ENCODE measurements around the gene POU2F3.

POU2F3 gene

GRCh38 chr11:120293038-120293800, 53.3 kb downstream of the POU2F3 start:
- H4K20me1 ChIP-seq (ENCODE audit: insufficient read depth, low read length): no peaks in the 10 kb centered on the region
- no peaks in the 10 kb centered on the region for H3K79me2 ChIP-seq (ENCODE audit: low read length)
- H3K27me3 ChIP-seq (ENCODE audit: low read depth, low read length): peaks cover 86% of the 10 kb centered on the region
- H2AFZ ChIP-seq (ENCODE audit: low read depth, low read length): no peak overlapping the region
- no peak overlapping the region for H3K4me3 ChIP-seq (ENCODE audit: low read length)
- H3K9me3 ChIP-seq (ENCODE audit: insufficient read depth, low read length): no peaks in the 10 kb centered on the region
- H3K36me3 ChIP-seq (replicated peaks; ENCODE audit: low read depth, low read length): no peaks in the 10 kb centered on the region
- H3K9ac ChIP-seq (ENCODE audit: low read length): no peak overlapping the region
- TF ChIP-seq, protein P1, sequence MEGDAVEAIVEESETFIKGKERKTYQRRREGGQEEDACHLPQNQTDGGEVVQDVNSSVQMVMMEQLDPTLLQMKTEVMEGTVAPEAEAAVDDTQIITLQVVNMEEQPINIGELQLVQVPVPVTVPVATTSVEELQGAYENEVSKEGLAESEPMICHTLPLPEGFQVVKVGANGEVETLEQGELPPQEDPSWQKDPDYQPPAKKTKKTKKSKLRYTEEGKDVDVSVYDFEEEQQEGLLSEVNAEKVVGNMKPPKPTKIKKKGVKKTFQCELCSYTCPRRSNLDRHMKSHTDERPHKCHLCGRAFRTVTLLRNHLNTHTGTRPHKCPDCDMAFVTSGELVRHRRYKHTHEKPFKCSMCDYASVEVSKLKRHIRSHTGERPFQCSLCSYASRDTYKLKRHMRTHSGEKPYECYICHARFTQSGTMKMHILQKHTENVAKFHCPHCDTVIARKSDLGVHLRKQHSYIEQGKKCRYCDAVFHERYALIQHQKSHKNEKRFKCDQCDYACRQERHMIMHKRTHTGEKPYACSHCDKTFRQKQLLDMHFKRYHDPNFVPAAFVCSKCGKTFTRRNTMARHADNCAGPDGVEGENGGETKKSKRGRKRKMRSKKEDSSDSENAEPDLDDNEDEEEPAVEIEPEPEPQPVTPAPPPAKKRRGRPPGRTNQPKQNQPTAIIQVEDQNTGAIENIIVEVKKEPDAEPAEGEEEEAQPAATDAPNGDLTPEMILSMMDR (IDR thresholded peaks at IDR 0.05; ENCODE audit: low read depth, low read length): no peak
- no peak for TF ChIP-seq EZH2phosphoT487 (IDR thresholded peaks at IDR 0.05; ENCODE audit: low read depth)
- no peak overlapping the region for H3K27ac ChIP-seq (ENCODE audit: low read length)
- H3K4me2 ChIP-seq (ENCODE audit: low read length): no peak overlapping the region
- peaks cover 5% of the 10 kb centered on the region; the same call in 1 of the 2 replicates for H3K4me1 ChIP-seq (ENCODE audit: low read length)

DNA sequence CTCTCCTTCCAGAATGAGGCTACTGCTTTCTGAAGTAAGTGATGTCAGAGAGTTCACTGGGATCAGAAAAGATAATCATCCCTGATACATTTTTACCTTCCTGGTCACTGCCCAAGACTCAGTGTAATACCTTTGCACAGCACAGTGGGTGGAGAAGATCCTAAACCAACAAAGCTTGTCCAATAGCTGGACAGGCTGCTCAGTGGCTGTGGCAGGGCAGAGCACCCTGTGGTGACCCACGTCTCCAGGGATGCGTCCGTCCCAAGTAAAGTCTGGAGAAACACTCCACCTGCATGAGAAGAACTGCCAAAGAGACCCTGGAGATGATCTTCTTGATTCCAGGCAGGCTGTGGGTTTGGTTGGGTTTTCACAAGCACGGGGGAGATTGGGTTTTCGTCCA, 54.2 kb downstream of the POU2F3 start:
- Histone ChIP-seq H3K36me3 (replicated peaks; ENCODE audit: low read depth, low read length) (no peaks in the 10 kb centered on the region), H3K27me3 (ENCODE audit: low read depth, low read length) (peaks cover 86% of the 10 kb centered on the region), H2AFZ (ENCODE audit: low read depth, low read length) (no peak overlapping the region), H3K9ac (ENCODE audit: low read length) (no peak overlapping the region), H3K4me3 (ENCODE audit: low read length) (no peak overlapping the region), H3K27ac (ENCODE audit: low read length) (no peak overlapping the region), H3K79me2 (ENCODE audit: low read length) (no peaks in the 10 kb centered on the region), H3K9me3 (ENCODE audit: insufficient read depth, low read length) (no peaks in the 10 kb centered on the region), H4K20me1 (ENCODE audit: insufficient read depth, low read length) (no peaks in the 10 kb centered on the region), H3K4me2 (ENCODE audit: low read length) (no peak overlapping the region), H3K4me1 (ENCODE audit: low read length) (peaks cover 5% of the 10 kb centered on the region; the same call in 1 of the 2 replicates)
- TF ChIP-seq, protein P1 (IDR thresholded peaks at IDR 0.05; ENCODE audit: low read depth, low read length): no peak
- TF ChIP-seq EZH2phosphoT487 (IDR thresholded peaks at IDR 0.05; ENCODE audit: low read depth): no peak

DNA sequence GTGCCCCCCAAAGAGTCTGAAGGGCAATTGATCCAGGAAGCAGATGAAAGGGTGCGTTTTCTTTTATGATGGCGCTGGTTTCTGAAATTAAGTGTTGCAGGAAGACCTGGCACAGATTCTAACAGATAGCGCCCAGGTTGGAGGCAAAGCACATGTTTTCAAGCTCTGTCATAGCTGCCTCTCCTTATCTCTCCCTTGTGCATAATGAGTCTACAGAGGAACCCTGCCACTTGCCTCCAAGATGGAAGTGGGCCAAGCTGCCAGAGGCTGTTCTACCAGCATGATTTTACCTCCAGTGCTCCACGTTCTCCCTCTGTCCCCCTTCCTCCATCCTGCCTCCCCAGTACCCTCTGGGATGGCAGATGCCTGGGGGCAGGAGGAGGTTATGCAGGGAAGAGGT, 55.2 kb downstream of the POU2F3 start:
- Histone ChIP-seq H4K20me1 (ENCODE audit: insufficient read depth, low read length) (no peaks in the 10 kb centered on the region), H3K4me3 (ENCODE audit: low read length) (no peak overlapping the region), H2AFZ (ENCODE audit: low read depth, low read length) (no peak overlapping the region), H3K9ac (ENCODE audit: low read length) (no peak overlapping the region), H3K27ac (ENCODE audit: low read length) (no peak overlapping the region), H3K9me3 (ENCODE audit: insufficient read depth, low read length) (no peaks in the 10 kb centered on the region), H3K27me3 (ENCODE audit: low read depth, low read length) (peaks cover 87% of the 10 kb centered on the region), H3K79me2 (ENCODE audit: low read length) (no peaks in the 10 kb centered on the region), H3K4me1 (ENCODE audit: low read length) (no peaks in the 10 kb centered on the region), H3K4me2 (ENCODE audit: low read length) (no peak overlapping the region), H3K36me3 (replicated peaks; ENCODE audit: low read depth, low read length) (no peaks in the 10 kb centered on the region)
- no peak for TF ChIP-seq EZH2phosphoT487 (IDR thresholded peaks at IDR 0.05; ENCODE audit: low read depth)
- TF ChIP-seq, protein P1 (IDR thresholded peaks at IDR 0.05; ENCODE audit: low read depth, low read length): no peak

DNA sequence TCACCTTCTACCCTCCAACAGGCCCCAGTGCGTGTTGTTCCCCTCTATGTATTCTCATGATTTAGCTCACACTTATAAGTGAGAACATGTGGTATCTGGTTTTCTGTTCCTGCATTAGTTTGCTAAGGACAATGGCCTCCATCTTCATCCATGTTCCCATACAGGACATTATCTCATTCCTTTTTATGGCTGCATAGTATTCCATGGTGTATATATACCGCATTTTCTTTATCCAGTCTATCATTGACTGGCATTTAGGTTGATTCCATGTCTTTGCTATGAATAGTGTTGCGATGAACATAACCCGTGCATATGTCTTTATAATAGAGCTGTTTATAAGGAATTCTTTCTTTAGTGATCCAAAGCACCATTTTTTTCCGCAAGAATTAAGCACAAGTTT, 56.6 kb downstream of the POU2F3 start:
- H3K9ac ChIP-seq (ENCODE audit: low read length): no peak overlapping the region

More for the DNA sequence above, 56.6 kb downstream of the POU2F3 start:
- Histone ChIP-seq H3K4me3 (ENCODE audit: low read length) (no peak overlapping the region), H4K20me1 (ENCODE audit: insufficient read depth, low read length) (no peaks in the 10 kb centered on the region), H2AFZ (ENCODE audit: low read depth, low read length) (no peak overlapping the region), H3K9me3 (ENCODE audit: insufficient read depth, low read length) (no peaks in the 10 kb centered on the region), H3K4me1 (ENCODE audit: low read length) (no peaks in the 10 kb centered on the region), H3K27me3 (ENCODE audit: low read depth, low read length) (peaks cover 83% of the 10 kb centered on the region), H3K36me3 (replicated peaks; ENCODE audit: low read depth, low read length) (no peaks in the 10 kb centered on the region), H3K79me2 (ENCODE audit: low read length) (no peaks in the 10 kb centered on the region), H3K27ac (ENCODE audit: low read length) (no peak overlapping the region), H3K4me2 (ENCODE audit: low read length) (no peak overlapping the region)
- no peak for TF ChIP-seq EZH2phosphoT487 (IDR thresholded peaks at IDR 0.05; ENCODE audit: low read depth)
- TF ChIP-seq, protein P1 (IDR thresholded peaks at IDR 0.05; ENCODE audit: low read depth, low read length): no peak
